ENCODE data around the gene SATB2.
A peak's percentile ranks its signal among the peaks of the same experiment; 100 is the strongest.

The SATB2 gene

GRCh38 chr2:199457147-199458008, at the start of gene SATB2:
Gene SATB2 (minus strand): TSS chr2:199457939. CDS start chr2:199456037, 1,902 bp downstream.
- DNase-seq, result peak; percentile 53

GRCh38 chr2:199505755-199506403, 48.1 kb upstream of the SATB2 start:
- no peak for DNase-seq

GRCh38 chr2:199503148-199503547, 45.4 kb upstream of the SATB2 start:
- DNase-seq, result no peak

GRCh38 chr2:199499005-199499404, 41.3 kb upstream of the SATB2 start:
- no peak for DNase-seq

GRCh38 chr2:199495147-199495546, 37.4 kb upstream of the SATB2 start:
- DNase-seq, result no peak

GRCh38 chr2:199490049-199490448, 32.3 kb upstream of the SATB2 start:
- DNase-seq, result no peak

- DNase-seq, result peak; percentile 63
Observed at GRCh38 chr2:199488772-199489400, 31.1 kb upstream of the SATB2 start.

GRCh38 chr2:199485732-199486335, 28.1 kb upstream of the SATB2 start:
- DNase-seq, result peak; percentile 46

GRCh38 chr2:199484927-199485326, 27.2 kb upstream of the SATB2 start:
- DNase-seq, result no peak

- DNase-seq, result no peak
Observed at GRCh38 chr2:199480966-199481365, 23.2 kb upstream of the SATB2 start.

GRCh38 chr2:199477277-199477834, 19.6 kb upstream of the SATB2 start:
- no peak for DNase-seq

GRCh38 chr2:199471443-199472057, 13.8 kb upstream of the SATB2 start:
- DNase-seq, result peak; percentile 66

GRCh38 chr2:199470672-199471442, 13.1 kb upstream of the SATB2 start:
- DNase-seq, result no peak

GRCh38 chr2:199470361-199470671, 12.6 kb upstream of the SATB2 start:
- DNase-seq, result no peak

- DNase-seq, result no peak
Observed at GRCh38 chr2:199469514-199470360, 12.0 kb upstream of the SATB2 start.

GRCh38 chr2:199468561-199469513, 11.1 kb upstream of the SATB2 start:
- DNase-seq, result no peak

GRCh38 chr2:199467066-199467822, 9.5 kb upstream of the SATB2 start:
- DNase-seq, result no peak

GRCh38 chr2:199466692-199467065, 8.9 kb upstream of the SATB2 start:
- no peak for DNase-seq
